Ramos (cell line): ENCODE measurements around the gene SULF2.

Experiments
- in situ Hi-C: fragments of 300-500 bp; cut with MboI; formaldehyde crosslinking; loops from one replicate; pipeline ENCODE4 v1.14.3; 2022; ENCODE audit warnings: low sequenced_read_pairs; ENCODE audit not compliant: unreplicated experiment

Gene SULF2

GRCh38 chr20:47785854-47786764 is 828 bp upstream of the SULF2 start:
- in situ Hi-C loops, result no loop called here

- in situ Hi-C loops, result no loop called here
Measured at GRCh38 chr20:47784599-47785310, 526 bp downstream of the SULF2 start.

DNA sequence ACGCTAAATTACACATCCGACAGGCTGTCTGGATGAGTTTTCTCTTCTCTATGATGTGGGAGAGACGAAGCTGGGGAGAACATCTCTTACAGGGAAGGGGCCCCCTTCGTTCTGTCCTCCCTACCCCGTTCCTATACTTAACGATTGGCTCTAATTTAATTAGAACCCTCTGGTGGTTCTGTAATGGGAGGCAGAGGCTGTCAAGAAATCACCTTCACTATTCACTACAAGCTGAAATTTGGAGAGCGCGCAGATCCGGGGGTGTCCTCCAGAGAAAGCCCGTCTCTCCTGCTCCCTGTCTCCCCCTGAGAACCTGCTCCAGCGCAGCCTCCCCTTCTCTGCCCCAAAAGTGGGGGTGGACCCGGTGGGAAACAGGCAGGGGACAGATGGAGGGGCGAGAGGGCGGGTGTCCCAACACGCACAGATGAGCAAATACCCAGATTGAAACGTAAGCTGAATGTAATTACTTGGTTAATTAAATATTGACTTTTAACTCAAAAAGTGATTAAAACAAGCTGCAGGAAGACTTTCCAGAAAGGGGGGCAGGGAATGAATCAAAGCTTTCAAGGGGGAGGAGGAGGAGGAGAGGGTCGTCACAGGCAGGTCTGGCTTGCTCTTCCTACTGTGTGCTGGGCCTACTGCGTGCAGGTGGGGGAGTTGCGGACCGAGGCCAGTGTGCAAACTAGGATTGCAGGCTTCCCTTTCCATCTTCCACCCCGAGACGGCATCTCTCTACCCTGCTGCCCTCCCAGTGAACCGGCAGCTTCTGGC is 1.3 kb downstream of the SULF2 start:
- in situ Hi-C loops, result no loop called here

DNA sequence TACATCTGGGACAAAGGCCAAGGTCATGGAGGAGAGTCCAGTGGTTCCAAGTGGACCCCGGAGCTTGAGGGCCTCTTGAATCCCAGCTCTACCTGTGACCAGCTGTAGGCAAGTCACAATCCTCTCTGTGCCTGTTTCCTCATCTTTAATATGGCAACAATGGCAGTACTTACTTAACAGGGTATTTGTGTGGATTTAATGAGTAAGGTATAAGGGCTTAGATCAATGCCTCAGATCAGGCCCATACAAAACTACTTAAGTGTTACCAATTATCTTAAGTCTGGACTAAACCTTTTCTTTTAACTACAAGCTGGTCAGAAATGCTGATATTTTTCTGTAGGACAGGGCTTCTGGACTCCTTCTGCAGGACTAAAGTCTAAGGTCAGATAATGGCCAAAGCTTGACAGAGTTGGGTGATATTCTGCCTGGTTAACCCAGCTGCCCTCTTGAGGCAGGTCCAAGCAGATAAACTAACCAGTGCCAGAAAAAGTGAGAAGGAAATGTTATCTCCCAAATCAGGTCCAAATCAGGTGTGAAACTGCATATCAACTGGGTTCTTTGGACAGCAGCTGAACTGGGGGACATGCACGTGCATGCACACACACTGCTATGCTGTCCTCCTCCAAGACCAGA is 2.2 kb downstream of the SULF2 start:
- in situ Hi-C loops, result no loop called here

DNA sequence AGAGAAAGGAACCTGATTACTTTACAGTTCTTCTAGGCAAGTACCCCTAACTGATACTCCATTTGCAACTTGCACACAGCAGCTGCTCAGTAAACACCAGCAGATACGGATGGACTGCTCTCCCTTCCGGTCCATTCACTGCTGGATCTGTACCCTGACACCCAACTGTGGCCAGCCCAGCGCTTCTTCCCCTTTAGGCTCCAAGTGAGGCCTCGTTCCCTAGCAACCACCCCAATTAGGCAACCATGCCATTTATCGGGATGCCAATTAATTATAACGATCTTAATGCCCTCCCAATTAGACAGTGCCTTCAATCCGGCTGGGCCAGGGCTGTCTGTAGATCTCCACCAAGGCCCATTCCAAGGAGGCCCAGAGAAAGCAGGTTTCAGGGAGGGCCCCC is 3.2 kb downstream of the SULF2 start:
- in situ Hi-C loops, result no loop called here

DNA sequence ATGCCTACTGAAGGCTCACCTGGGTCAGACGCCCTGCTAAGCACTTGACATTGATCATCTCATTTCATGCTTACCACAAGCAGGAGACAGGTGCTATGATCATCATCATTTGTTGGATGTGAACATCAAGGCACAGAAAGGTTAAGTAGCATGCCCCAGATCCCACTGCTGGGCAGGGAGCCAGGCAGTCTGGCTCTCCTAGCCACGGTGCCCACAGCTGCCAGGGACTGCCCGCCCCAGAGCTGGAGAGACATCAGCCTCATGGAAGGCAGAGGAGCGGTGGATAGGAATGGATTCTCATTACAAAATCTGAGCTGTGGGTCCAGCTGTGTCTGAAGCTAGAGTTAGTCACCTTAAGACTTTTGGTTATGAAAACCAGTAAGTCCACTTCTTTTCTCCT is 3.6 kb downstream of the SULF2 start:
- in situ Hi-C loops, result no loop called here

DNA sequence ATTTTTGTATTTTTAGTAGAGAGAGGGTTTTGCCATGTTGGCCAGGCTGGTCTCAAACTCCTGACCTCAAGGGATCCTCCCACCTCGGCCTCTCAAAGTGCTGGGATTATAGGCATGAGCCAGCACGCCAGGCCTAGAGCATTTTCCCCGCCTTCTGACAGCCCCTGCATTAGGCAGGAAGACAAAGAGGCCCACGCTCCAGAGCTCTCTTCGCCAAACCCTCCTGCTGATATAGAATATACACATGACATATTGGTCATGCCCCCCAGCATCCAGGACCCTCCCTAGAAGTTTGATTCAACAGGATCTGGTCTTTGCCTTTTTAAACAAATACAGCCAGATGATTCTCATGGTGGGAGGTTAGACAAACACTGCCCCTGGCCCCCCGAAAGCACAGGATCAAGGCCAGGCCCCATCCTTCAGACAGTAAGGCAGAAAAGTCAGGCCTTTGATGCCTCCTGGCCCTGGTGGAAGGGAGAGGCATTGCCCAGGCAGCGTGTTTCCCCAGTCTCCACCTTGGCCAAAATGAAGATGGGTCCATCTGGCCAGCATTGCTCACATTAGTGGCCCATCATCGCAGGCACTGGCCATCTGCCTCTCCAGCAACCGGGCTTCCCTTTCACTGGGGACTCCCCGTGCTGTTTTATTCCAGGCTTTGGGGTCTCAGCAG is 4.4 kb downstream of the SULF2 start:
- in situ Hi-C loops, result no loop called here

DNA sequence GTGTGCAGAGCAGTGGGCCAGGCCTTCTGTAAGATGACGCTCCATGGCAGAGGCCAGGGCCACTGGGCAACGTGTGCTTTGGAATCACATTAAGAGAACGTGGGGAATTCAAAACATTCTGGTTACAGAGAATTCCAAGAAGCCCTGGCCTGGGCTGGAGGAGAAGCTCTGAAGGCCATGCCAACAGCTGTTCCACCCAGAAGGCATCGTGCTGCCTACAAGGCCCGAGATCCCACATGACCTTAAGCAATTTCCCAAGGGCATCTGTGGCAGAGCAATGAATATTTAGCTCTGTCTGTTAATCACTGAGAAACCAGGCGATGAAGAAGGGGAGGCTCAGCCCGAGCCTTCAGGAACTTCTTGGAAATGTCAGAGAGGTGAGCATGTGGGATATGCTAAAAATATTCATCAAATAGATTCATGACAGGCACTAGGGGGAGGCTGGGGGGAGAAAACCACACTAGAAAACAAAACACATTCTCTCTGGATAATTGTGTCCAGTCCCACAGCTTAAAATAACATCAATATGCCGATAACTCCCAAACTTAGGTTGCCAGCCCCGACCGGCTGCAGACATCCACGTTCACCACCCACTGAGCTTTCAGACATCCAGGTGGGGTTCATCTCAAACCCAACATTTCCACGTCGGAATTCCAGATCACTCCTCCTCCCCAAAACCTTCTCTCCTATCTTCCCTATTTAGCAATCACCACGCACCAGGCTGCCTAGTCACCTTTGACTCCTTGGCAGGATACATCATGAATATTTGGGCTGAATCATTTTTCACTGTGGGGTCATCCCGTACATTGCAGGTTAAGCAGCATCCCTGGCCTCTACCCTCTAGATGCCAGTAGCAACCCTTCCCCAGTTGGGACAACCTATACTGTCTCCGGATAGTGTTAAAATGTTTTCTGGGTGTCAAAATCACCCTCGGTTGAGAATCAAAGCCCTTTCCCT is 6.6 kb downstream of the SULF2 start:
- in situ Hi-C loops, result no loop called here

DNA sequence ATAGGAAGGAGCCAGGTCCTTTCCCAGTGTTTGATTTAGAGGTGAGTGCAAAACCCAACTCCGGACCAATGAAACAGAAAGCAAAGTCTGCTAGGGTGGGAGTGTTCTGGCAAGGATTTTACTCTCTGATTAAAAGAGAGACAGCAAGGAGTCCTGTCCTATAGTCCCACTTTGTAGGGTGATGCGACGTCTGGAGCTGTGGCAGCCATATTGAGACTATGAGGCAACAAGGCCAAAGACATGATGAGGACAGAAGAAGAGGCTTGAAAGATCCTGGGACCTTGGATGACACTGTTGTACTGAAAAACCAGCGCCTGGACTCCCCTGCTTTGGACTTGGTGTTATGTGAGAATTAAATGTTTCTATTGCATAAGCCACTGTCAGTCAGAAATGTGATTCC is 8.1 kb downstream of the SULF2 start:
- in situ Hi-C loops, result no loop called here

DNA sequence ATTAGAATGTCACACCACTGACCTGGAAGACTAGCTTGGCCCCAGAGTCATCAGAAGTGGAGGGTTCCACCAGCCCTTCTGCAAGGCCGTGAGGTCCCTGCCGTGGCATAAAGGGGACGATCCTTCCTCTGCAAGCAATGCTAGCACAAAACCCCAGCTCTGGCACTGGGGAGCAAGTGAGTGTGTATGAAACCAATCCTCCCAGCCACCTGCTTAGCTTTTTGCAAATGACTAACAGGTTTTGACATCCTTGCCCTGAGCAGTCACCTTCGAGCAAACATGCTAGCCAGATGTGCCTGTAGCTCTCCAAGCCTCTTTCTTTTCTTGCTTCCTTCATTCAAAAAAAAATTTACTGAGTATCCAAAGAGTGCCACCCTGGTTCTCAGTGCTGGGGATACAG is 8.6 kb downstream of the SULF2 start:
- in situ Hi-C loops, result no loop called here

- in situ Hi-C loops, result no loop called here
Measured at GRCh38 chr20:47775841-47776240, 9.4 kb downstream of the SULF2 start.

- in situ Hi-C loops, result no loop called here
Measured at GRCh38 chr20:47775039-47775438, 10.2 kb downstream of the SULF2 start.

GRCh38 chr20:47774131-47774777 is 11.0 kb downstream of the SULF2 start:
- in situ Hi-C loops, result no loop called here

GRCh38 chr20:47773371-47773786 is 11.9 kb downstream of the SULF2 start:
- in situ Hi-C loops, result no loop called here

- in situ Hi-C loops, result no loop called here
Measured at GRCh38 chr20:47770935-47771334, 14.3 kb downstream of the SULF2 start.

DNA sequence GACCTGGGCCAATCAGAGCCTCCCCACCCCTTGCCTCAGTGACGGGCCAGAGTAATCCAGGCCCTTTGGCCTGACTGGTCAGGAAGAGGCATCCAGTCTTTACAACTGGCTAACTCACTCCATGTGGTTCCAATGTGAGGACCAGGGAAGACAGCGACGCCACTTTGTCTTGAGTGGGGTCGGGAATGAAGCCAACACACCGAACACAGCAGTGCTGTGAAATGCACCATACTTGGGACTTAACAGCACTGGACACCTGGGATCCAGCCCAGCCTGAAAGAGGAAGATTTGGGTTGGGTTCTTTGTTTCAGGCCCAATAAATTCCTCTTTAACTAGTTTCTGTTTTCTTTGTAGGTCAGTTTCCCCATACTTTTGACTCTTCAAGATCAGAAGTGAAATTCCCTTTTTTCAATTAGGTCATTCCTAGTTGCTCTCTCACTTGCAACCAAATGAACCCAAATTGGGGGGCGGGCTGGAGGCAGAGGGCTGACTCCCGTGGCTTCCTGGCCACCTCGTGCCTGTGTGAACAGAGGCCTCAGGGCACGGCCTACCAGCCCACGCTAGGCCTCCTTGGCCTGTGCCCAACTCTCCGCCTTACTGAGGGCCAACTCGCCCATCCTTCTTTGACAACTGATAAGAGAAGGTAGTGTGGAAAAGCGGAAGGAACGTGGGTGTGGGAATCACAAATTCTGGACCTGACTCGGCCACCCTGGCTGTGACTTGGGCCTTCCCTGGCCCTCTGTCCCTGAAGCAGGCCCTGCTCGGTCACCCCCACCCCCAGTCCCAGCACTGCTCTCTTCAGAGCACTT is 17.1 kb downstream of the SULF2 start:
- in situ Hi-C loops, result no loop called here
